ENCODE measurements around the gene COX14.
"Not testable (repeated sequence)": the region's sequence is repeated elsewhere in the genome, so short reads cannot be mapped to it uniquely, and the experiment has no call there.

Gene COX14

GRCh38 chr12:50154947-50155346, 42.9 kb downstream of the COX14 start:
- FAIRE-seq; DNase-seq (ENCODE audit: low spot score): not testable (repeated sequence)

- no peak for FAIRE-seq
- no peak for DNase-seq (ENCODE audit: low spot score)
These were observed 44.6 kb downstream of the COX14 start for GRCh38 chr12:50156641-50157040.

- no peak for DNase-seq (ENCODE audit: low spot score)
- FAIRE-seq: no peak
These were observed 45.2 kb downstream of the COX14 start for GRCh38 chr12:50157259-50157658.

- DNase-seq (ENCODE audit: low spot score) (no peak), FAIRE-seq (no peak)
These were observed 48.6 kb downstream of the COX14 start for GRCh38 chr12:50160643-50161042.

- no peak for FAIRE-seq
- DNase-seq (ENCODE audit: low spot score): no peak
These were observed 50.2 kb downstream of the COX14 start for GRCh38 chr12:50162230-50162629.

- FAIRE-seq (no peak), DNase-seq (ENCODE audit: low spot score) (no peak)
These were observed 52.9 kb downstream of the COX14 start for GRCh38 chr12:50164963-50165362.

- FAIRE-seq (no peak), DNase-seq (ENCODE audit: low spot score) (no peak)
These were observed 54.7 kb downstream of the COX14 start for GRCh38 chr12:50166799-50167048.

GRCh38 chr12:50167049-50167828, 55.2 kb downstream of the COX14 start, which contains the start of gene CERS5:
Gene CERS5 (minus strand): TSS chr12:50167369. CDS start chr12:50167297, 72 bp downstream.
- peak; percentile 91 for DNase-seq (ENCODE audit: low spot score)
- peak; percentile 76 for FAIRE-seq

Data from RCC 7860 (cell line).